HuH-7 (cell line): ENCODE data around the gene APCDD1.
"Not testable (repeated sequence)": the region's sequence is repeated elsewhere in the genome, so short reads cannot be mapped to it uniquely, and the experiment has no call there.

Source experiments
- DNase-seq: peaks from one replicate; pipeline ENCODE4 v3.0.0; 2011; ENCODE audit warnings: low spot score

Gene APCDD1

DNA sequence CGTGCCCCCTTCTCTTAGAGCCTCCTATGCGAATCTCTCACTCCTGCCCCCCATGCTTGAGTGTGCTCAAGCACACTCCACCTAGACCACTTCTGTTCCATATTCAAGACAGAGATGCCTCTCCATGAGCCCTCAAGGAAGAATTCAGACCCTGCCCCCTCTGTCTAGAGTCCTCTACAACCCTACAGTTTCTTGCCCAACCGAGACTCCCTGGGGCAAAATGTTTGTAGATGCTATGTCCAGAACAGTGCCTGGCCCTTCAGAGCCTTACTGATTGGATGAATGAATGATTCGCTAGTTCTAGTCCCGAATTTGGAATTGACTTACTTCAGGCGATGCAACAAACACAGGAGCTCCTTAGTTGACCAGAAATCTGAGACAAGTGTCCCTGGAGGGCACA is 8.7 kb downstream of the APCDD1 start:
- no peak for DNase-seq

- DNase-seq: no peak
Measured at GRCh38 chr18:10463741-10464140, 9.3 kb downstream of the APCDD1 start.

DNA sequence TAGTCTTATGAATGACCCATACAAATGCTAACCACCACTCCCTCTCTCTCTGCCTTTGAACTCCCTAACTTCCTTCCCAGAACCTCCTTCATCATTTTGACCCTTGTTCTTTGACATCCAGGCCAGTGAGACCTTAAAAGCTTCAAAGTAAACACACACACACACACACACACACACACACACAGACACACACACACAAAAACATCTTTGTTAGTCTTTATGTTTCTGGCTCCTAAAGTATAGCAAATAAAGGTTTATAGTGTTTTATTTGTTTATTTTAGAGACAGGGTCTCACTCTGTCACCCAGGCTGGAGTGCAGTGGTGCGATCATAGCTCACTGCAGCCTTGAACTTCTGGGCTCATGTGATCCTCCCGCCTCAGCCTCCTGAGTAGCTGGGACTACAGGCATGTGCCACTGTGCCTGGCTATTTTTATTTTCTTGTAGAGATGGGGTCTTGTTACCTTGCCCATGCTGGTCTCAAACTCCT is 9.8 kb downstream of the APCDD1 start:
- DNase-seq: not testable (repeated sequence)

- DNase-seq: no peak
Measured at GRCh38 chr18:10465174-10465939, 10.9 kb downstream of the APCDD1 start.

DNA sequence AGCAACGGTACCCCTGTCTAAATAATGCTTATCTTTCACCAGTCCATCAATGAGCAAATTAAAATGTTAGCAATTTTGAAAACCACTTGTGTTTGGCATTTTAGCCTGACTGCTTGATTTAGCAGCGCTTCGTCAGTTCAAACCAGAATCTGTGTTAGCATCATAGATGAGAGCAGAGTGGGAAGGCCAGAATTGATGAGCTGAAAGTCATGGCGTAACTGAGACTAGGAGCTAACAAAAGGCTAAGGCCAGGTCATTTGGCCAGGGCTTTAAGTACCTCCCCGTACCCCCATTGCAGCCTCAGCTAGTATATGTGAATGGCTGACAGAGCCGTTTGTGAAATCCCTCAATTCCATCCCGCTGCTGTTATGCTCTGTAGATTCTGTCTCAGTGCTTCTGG is 16.0 kb downstream of the APCDD1 start:
- DNase-seq: no peak

DNA sequence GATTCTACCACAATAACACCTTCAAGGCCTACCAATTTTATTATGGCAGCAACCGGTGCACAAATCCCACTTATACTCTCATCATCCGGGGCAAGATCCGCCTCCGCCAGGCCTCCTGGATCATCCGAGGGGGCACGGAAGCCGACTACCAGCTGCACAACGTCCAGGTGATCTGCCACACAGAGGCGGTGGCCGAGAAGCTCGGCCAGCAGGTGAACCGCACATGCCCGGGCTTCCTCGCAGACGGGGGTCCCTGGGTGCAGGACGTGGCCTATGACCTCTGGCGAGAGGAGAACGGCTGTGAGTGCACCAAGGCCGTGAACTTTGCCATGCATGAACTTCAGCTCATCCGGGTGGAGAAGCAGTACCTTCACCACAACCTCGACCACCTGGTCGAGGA is 17.1 kb downstream of the APCDD1 start:
- no peak for DNase-seq

- DNase-seq: no peak
Measured at GRCh38 chr18:10473132-10473531, 18.7 kb downstream of the APCDD1 start.

- no peak for DNase-seq
Measured at GRCh38 chr18:10474309-10474708, 19.9 kb downstream of the APCDD1 start.

- no peak for DNase-seq
Measured at GRCh38 chr18:10475276-10475653, 20.8 kb downstream of the APCDD1 start.

DNA sequence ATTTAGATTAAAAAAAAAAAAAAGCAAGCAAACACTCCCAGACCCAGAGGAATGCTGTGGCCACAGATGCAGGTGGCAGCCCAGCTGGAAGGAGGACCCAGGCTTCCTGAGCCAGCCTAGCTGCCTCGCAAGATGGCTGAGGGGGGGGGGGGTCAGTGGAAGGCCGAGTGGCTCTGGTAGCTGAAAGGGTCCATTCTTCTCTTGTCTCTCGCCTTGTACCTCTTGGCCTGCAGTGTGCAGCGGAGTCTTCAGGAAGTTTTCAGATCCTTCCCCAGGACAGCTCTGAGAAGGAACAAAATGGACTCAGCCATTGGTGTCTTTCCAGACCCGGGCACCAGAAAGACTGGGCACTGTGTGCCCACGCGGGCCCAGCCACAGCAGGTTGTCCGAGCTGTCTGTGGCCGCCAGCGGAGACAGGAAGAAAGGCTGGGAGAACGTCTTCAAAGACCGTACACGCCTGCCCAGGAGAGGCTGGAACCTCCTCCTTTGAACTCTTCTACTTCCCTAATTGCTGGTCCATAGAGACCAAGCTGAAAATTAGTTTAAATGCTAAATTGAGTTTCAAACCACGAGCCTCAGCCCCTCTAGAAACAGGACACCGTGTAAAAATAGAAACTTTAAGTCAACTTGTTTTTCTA is 21.3 kb downstream of the APCDD1 start:
- no peak for DNase-seq

GRCh38 chr18:10476338-10476791 is 21.9 kb downstream of the APCDD1 start:
- DNase-seq: no peak

DNA sequence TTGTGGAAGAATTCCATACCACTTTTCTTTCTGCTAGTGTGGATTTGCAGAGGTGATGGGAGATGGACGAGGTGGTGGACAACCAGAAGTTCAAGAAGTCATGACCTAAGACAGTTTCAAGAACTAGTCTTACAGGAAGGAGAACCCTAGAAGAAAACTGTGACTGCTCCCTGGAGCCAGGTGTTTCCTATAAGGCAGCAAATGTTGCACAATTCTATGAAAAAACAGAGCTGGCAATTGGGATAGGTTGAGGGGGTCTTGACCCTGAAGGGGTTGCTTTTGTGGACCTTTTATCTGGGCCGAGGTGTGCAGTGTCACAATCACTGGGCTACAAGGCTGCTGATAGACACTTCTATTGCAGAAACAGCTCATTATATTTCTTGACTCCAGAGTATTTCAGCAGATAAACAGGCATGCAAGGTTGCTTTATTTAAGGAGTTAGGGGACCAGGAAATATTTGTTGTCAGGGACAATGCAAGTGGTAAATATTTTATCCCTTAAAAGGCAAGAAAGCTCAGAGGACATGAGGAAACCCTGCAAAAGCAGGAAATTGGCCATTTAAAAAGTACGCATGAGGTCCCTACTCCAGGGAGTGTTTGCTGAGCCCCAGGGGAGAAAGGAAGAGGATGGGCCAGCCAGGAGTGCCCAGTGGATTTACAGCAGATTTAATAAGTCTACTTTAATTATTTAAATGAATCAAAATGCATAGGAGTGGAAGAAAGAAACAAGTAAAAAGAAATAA is 22.9 kb downstream of the APCDD1 start:
- DNase-seq: no peak

DNA sequence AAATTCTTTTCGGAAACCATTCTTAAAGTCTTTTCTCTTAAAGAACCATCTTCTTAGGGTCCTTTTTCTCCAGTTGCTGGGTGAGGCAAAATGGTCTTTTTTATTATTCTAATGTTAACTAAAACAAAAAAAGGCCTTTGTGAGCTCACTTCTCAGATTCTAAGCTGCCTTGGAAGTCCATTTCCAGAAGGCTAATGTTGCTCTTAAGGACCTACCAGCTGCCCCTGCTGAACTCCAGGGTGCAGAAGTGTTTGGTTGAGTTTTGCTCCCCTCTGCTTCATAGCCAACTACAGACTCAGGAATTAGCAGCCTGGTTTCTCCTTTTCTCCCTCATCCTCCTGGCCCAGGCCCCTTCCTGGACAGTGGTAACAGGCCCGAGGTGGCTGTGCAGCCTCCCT is 23.4 kb downstream of the APCDD1 start:
- no peak for DNase-seq

DNA sequence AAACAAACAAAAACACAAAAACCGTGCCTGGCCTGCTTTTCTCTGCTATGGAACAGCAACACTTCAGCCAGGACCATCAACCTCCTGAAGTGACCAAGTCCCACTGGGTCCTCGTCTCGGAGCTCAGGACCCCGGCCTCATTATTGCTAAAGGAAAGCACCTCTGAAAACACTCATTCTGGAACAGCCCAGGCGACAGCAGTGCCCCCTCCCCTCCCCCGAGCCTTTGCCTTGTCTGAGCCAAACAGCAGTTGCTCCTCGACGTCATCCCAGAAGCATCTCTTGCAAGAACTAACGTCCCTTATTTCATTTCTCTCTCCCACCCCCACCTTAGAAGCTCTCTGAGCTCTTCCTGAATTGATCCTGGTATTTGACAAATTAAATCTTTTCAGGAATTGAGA is 27.4 kb downstream of the APCDD1 start:
- no peak for DNase-seq

GRCh38 chr18:10482363-10482984 is 28.0 kb downstream of the APCDD1 start:
- no peak for DNase-seq

DNA sequence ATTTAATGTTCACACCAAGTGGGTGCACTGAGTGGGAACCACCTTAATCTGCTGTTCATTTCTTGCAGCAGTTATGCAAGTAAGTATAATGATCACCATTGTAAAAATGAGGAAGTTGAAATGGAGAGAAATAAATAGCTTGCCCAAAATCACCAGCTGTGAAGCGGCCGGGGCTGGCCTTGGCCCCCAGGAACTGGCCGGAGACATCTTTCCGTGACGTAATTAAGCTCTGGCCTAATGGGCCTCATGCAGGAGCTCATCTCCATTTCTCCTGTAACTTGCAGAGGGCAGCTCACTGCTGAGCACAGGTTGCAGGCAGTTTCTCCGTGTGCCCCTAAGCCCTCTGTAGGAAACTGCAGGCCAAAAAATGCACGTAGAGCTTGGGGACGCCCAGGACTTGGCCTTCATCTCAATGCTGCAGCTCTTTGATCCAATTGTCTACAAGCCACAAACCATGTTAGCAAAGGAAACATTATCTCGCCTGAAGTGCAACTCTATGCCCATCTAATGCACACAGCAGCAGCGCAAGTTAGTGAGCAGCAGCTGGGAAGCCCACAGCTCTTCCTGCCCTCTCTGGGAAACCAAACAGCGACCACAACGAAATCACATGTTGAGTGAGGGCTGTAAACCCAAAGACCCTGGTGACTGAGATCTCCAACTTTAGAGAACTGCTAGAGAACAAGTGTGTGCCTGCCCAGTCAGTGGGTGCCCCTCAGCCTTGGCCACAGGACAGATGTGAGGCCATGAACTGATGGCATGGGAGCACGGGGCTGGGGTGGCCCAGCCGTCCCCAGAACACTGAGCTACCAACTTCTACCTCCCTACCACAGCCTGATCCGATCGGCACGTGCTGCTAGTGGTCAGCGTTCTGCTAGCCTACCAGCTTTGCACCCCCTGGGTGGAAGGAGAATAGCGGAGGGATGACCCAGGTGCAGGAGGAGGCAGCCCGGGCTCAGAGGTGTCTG is 28.8 kb downstream of the APCDD1 start:
- no peak for DNase-seq

DNA sequence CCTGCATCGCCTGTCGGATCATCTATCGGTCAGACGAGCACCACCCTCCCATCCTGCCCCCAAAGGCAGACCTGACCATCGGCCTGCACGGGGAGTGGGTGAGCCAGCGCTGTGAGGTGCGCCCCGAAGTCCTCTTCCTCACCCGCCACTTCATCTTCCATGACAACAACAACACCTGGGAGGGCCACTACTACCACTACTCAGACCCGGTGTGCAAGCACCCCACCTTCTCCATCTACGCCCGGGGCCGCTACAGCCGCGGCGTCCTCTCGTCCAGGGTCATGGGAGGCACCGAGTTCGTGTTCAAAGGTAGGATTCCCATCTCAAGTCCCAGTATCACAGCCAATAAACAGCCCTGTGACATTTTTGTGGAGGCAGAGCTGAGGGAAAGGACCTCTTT is 31.0 kb downstream of the APCDD1 start:
- no peak for DNase-seq

- DNase-seq: no peak
Measured at GRCh38 chr18:10486362-10486761, 31.9 kb downstream of the APCDD1 start.

DNA sequence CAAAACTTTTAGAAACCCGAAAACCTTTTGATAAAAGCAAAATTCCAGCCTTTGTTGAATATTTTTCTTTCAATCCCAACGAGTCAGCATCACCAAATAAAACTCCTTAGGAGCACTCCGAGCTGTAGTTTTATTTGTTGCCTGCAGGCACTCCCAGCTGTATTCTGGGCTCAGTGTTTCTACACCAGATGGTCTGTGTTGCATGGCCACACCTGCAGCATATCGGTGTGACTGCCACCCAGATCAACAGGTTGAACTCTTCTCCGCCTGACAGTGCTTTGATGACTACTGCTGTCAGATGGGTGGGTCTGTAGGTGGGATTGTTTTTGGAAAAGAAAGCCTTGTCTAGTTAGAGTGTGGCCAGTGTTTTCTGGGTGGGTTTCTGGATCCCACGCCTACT is 32.7 kb downstream of the APCDD1 start:
- no peak for DNase-seq

- DNase-seq: no peak
Measured at GRCh38 chr18:10488017-10488416, 33.6 kb downstream of the APCDD1 start.
